Neural cell (in vitro differentiated cells): ENCODE measurements around the gene CD14. TPM values are rescaled to one million over a fixed set of nuclear protein-coding genes. Genes with fewer than 3 reads are reported as not detected.
"Not testable (repeated sequence)": the region's sequence is repeated elsewhere in the genome, so short reads cannot be mapped to it uniquely, and the experiment has no call there.

Experiments
- H2AFZ ChIP-seq: fragments of 200-600, 300-800 bp; sonication (generic), shearing (Covaris generic); 2 replicates; pipeline ENCODE4 v1.6.0; 2014; ENCODE audit warnings: low read depth, mild to moderate bottlenecking, antibody characterized with exemption, low read length, moderate library complexity
- H3F3A ChIP-seq: fragments of 200-600 bp; shearing (Covaris generic); 2 replicates; pipeline ENCODE4 v1.6.1; 2016; ENCODE audit warnings: mild to moderate bottlenecking, moderate library complexity, mixed read lengths, antibody characterized with exemption, low read length; ENCODE audit not compliant: insufficient read depth, poor library complexity, severe bottlenecking
- H3K27ac ChIP-seq: fragments of 200-600, 300-800 bp; sonication (generic), shearing (Covaris generic); 2 replicates; pipeline ENCODE4 v1.5.1; 2014; ENCODE audit warnings: mild to moderate bottlenecking, low read length, moderate library complexity
- H3K27me3 ChIP-seq: fragments of 300-800, 200-600 bp; sonication (generic), shearing (Covaris generic); 2 replicates; pipeline ENCODE4 v1.6.0; 2014; ENCODE audit warnings: mild to moderate bottlenecking, low read depth, low read length, moderate library complexity; ENCODE audit not compliant: insufficient read depth
- H3K36me3 ChIP-seq: fragments of 300-800, 200-600 bp; sonication (generic), shearing (Covaris generic); 2 replicates; pipeline ENCODE4 v1.5.1; 2014; ENCODE audit warnings: mild to moderate bottlenecking, antibody characterized with exemption, low read length, moderate library complexity; ENCODE audit not compliant: insufficient read depth
- H3K4me2 ChIP-seq: fragments of 300-800, 200-600 bp; sonication (generic), shearing (Covaris generic); 2 replicates; pipeline ENCODE4 v1.6.0; 2014; ENCODE audit warnings: mild to moderate bottlenecking, low read length
- H3K4me3 ChIP-seq: fragments of 300-800, 200-600 bp; sonication (generic), shearing (Covaris generic); 2 replicates; pipeline ENCODE4 v1.5.1; 2014; ENCODE audit warnings: mild to moderate bottlenecking, low read length, moderate library complexity
- H3K79me2 ChIP-seq: fragments of 200-600 bp; shearing (Covaris generic); replicated peaks from 2 replicates; pipeline ENCODE4 v1.6.0; 2014; ENCODE audit warnings: mild to moderate bottlenecking, low read length, moderate library complexity; ENCODE audit not compliant: insufficient read depth
- H3K9ac ChIP-seq: fragments of 300-800, 200-600 bp; sonication (generic), shearing (Covaris generic); 2 replicates; pipeline ENCODE4 v1.6.1; 2016; ENCODE audit warnings: mild to moderate bottlenecking, low read length, mixed read lengths
- H3K9me2 ChIP-seq: fragments of 200-600 bp; shearing (Covaris generic); 2 replicates; pipeline ENCODE4 v1.6.1; 2016; ENCODE audit warnings: mild to moderate bottlenecking, low read length, mixed read lengths; ENCODE audit not compliant: insufficient read depth
- H3K9me3 ChIP-seq: fragments of 200-600, 300-800 bp; sonication (generic), shearing (Covaris generic); 2 replicates; pipeline ENCODE4 v1.6.1; 2016; ENCODE audit warnings: mild to moderate bottlenecking, mixed run types, low read length, moderate library complexity, mixed read lengths
- H4K20me1 ChIP-seq: fragments of 200-600 bp; shearing (Covaris generic); 2 replicates; pipeline ENCODE4 v1.6.1; 2016; ENCODE audit warnings: mild to moderate bottlenecking, mixed run types; ENCODE audit not compliant: insufficient read depth
- CTCF ChIP-seq: fragments of 450-650 bp; IDR thresholded peaks from 2 replicates; pipeline ENCODE4 v1.5.1; 2014; ENCODE audit warnings: antibody characterized with exemption, mild to moderate bottlenecking, moderate library complexity; ENCODE audit not compliant: poor library complexity, severe bottlenecking
- EP300 ChIP-seq: fragments of 450-650 bp; conservative IDR thresholded peaks from 2 replicates; pipeline ENCODE4 v1.6.1; 2014; ENCODE audit warnings: antibody characterized with exemption, mild to moderate bottlenecking, moderate library complexity; ENCODE audit not compliant: poor library complexity, severe bottlenecking
- EZH2 ChIP-seq: fragments of 200-600, 300-800 bp; shearing (Covaris generic), sonication (generic); IDR thresholded peaks from 2 replicates; pipeline ENCODE4 v1.6.1; 2014; ENCODE audit warnings: antibody characterized with exemption, low read length, borderline replicate concordance, mild to moderate bottlenecking; ENCODE audit not compliant: insufficient read depth, poor library complexity, severe bottlenecking
- MXI1 ChIP-seq: fragments of 450-650 bp; conservative IDR thresholded peaks from 2 replicates; pipeline ENCODE4 v1.6.1; 2014; ENCODE audit warnings: antibody characterized with exemption, mild to moderate bottlenecking; ENCODE audit not compliant: poor library complexity, severe bottlenecking
- POLR2AphosphoS5 ChIP-seq: IDR thresholded peaks from 2 replicates; pipeline ENCODE4 v1.6.1; 2012
- RAD21 ChIP-seq: fragments of 450-650 bp; conservative IDR thresholded peaks from 2 replicates; pipeline ENCODE4 v1.6.1; 2014; ENCODE audit warnings: antibody characterized with exemption, mild to moderate bottlenecking, moderate library complexity
- REST ChIP-seq: IDR thresholded peaks from 2 replicates; pipeline ENCODE4 v1.6.1; 2012; ENCODE audit warnings: borderline replicate concordance
- SMC3 ChIP-seq: fragments of 450-650 bp; conservative IDR thresholded peaks from 2 replicates; pipeline ENCODE4 v1.6.1; 2014; ENCODE audit warnings: antibody characterized with exemption, mild to moderate bottlenecking, moderate library complexity; ENCODE audit not compliant: poor library complexity
- TAF1 ChIP-seq: IDR thresholded peaks from 2 replicates; pipeline ENCODE4 v1.6.1; 2012; ENCODE audit warnings: low read depth
- polyA plus RNA-seq: library from polyadenylated mRNA; depleted of rRNA; stranded (reverse); fragments of >200 nt; gene quantifications from 2 replicates; pipeline ENCODE4 v1.2.3, GENCODE V29; 2014

The CD14 gene
- polyA plus RNA-seq, 1 donor from 2014 or later, result 1.5 TPM

GRCh38 chr5:140623061-140623460, 9.9 kb downstream of the CD14 start:
- not testable (repeated sequence) for H3K27ac ChIP-seq, H3K79me2 ChIP-seq, H3K4me3 ChIP-seq, H3K9ac ChIP-seq, H3K27me3 ChIP-seq, H2AFZ ChIP-seq, H3K4me2 ChIP-seq, H3K36me3 ChIP-seq, H3K9me3 ChIP-seq, H3F3A ChIP-seq, H4K20me1 ChIP-seq, H3K9me2 ChIP-seq

- no peaks in the 10 kb centered on the region for H3K9me2 ChIP-seq
- H3K9ac ChIP-seq, result no peak overlapping the region
- H3K36me3 ChIP-seq, result no peaks in the 10 kb centered on the region
- H3K27ac ChIP-seq, result no peak overlapping the region
- no peaks in the 10 kb centered on the region for H3F3A ChIP-seq
- H4K20me1 ChIP-seq, result no peaks in the 10 kb centered on the region
- no peaks in the 10 kb centered on the region for H3K27me3 ChIP-seq
- no peak overlapping the region for H3K4me2 ChIP-seq
- no peak overlapping the region for H3K4me3 ChIP-seq
- no peak for TF ChIP-seq TAF1
- TF ChIP-seq POLR2AphosphoS5, result no peak
- TF ChIP-seq REST, result no peak
- no peak for TF ChIP-seq SMC3
- TF ChIP-seq MXI1, result no peak
- TF ChIP-seq CTCF, result no peak
- no peak for TF ChIP-seq RAD21
- TF ChIP-seq EZH2, result no peak
- no peak for TF ChIP-seq EP300
- H2AFZ ChIP-seq, result no peak overlapping the region
- H3K9me3 ChIP-seq, result no peaks in the 10 kb centered on the region
- H3K79me2 ChIP-seq, result no peaks in the 10 kb centered on the region
These were observed 10.7 kb downstream of the CD14 start for GRCh38 chr5:140622301-140622700.

DNA sequence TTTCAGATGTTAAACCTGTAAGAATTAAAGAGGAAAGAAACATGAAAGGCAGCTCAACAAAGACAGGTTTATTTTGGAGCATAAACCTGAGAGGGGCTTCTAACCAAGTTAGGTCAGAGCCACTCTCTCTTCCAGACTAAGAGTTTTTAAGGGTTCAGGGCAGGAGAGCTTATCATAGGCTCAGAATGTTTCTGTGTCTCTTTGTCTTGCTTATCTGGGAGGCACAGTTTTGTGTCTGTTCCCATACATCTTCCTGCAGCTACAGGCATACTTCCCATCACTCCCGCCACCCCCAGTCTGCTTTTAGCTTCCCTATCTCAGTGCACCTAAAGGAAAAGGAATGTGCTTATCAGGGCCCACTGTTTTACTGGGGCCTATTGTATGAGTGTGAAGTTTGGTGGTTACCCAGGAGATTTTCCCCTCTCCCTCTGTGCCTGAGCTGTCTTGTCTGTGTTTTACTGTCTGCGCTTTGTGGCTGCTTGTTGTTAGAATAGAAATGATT, 21.9 kb downstream of the CD14 start:
- no peaks in the 10 kb centered on the region for H3K9me3 ChIP-seq
- no peak overlapping the region for H3K4me2 ChIP-seq
- no peaks in the 10 kb centered on the region for H4K20me1 ChIP-seq
- H3K4me3 ChIP-seq, result no peak overlapping the region
- no peaks in the 10 kb centered on the region for H3K9me2 ChIP-seq
- H2AFZ ChIP-seq, result no peak overlapping the region
- TF ChIP-seq POLR2AphosphoS5 (no peak), EP300 (no peak), CTCF (no peak), REST (no peak), SMC3 (no peak), MXI1 (no peak), TAF1 (no peak), RAD21 (no peak), EZH2 (no peak)
- no peaks in the 10 kb centered on the region for H3F3A ChIP-seq
- H3K27ac ChIP-seq, result no peak overlapping the region
- H3K36me3 ChIP-seq, result no peaks in the 10 kb centered on the region
- no peak overlapping the region for H3K9ac ChIP-seq
- no peaks in the 10 kb centered on the region for H3K27me3 ChIP-seq
- H3K79me2 ChIP-seq, result no peaks in the 10 kb centered on the region
